GM21381 (cell line): ENCODE measurements around the gene MOV10.
"Not testable (repeated sequence)": the region's sequence is repeated elsewhere in the genome, so short reads cannot be mapped to it uniquely, and the experiment has no call there.

Source experiments
- ATAC-seq: cut with Tn5 transposase; IDR thresholded peaks from one replicate; pipeline ENCODE4 v1.9.1; 2021; ENCODE audit warnings: mild to moderate bottlenecking, moderate library complexity; ENCODE audit not compliant: unreplicated experiment

Gene MOV10

GRCh38 chr1:112729011-112729410 is 54.6 kb downstream of the MOV10 start:
- ATAC-seq: not testable (repeated sequence)

GRCh38 chr1:112729909-112730308 is 55.5 kb downstream of the MOV10 start:
- no peak for ATAC-seq

- ATAC-seq: no peak
Measured at GRCh38 chr1:112731451-112731850, 57.0 kb downstream of the MOV10 start.

- no peak for ATAC-seq
Measured at GRCh38 chr1:112735752-112736151, 61.3 kb downstream of the MOV10 start.

GRCh38 chr1:112737573-112737972 is 63.1 kb downstream of the MOV10 start:
- ATAC-seq: no peak

GRCh38 chr1:112743174-112744008 is 68.9 kb downstream of the MOV10 start:
- ATAC-seq: no peak

- ATAC-seq: no peak
Measured at GRCh38 chr1:112744009-112744578, 69.6 kb downstream of the MOV10 start.

GRCh38 chr1:112748396-112748795 is 73.9 kb downstream of the MOV10 start:
- no peak for ATAC-seq
